KOPT-K1 (cell line): ENCODE data around the gene GAB2.
A peak's percentile ranks its signal among the peaks of the same experiment; 100 is the strongest.

Experiments used
- H3K27ac ChIP-seq: fragments of 200-600 bp; sonication (generic); 2 replicates; pipeline ENCODE4 v1.5.1; 2016; ENCODE audit warnings: antibody characterized with exemption, mild to moderate bottlenecking, low read depth, low read length; ENCODE audit not compliant: poor library complexity, severe bottlenecking
- H3K36me3 ChIP-seq: fragments of 200-600 bp; sonication (generic); 2 replicates; pipeline ENCODE4 v1.5.1; 2017; ENCODE audit warnings: antibody characterized with exemption, mild to moderate bottlenecking, low read length, moderate library complexity; ENCODE audit not compliant: insufficient read depth
- H3K9me3 ChIP-seq: fragments of 200-600 bp; sonication (generic); 2 replicates; pipeline ENCODE4 v1.5.1; 2017; ENCODE audit warnings: antibody characterized with exemption, low read length, mild to moderate bottlenecking; ENCODE audit not compliant: insufficient read depth, poor library complexity, severe bottlenecking

GAB2 gene

GRCh38 chr11:78351979-78352841 is 65.4 kb downstream of the GAB2 start:
- Histone ChIP-seq H3K36me3 (no peaks in the 10 kb centered on the region), H3K27ac (peak overlapping the region; percentile 98), H3K9me3 (no peaks in the 10 kb centered on the region)

- H3K27ac ChIP-seq, result peak overlapping the region; percentile 98
- H3K9me3 ChIP-seq, result no peaks in the 10 kb centered on the region
- H3K36me3 ChIP-seq, result no peaks in the 10 kb centered on the region
Measured at GRCh38 chr11:78351193-78351592, 66.4 kb downstream of the GAB2 start.

- H3K27ac ChIP-seq, result peak overlapping the region; percentile 98
- H3K36me3 ChIP-seq, result no peaks in the 10 kb centered on the region
- H3K9me3 ChIP-seq, result no peaks in the 10 kb centered on the region
Measured at GRCh38 chr11:78350646-78351165, 66.9 kb downstream of the GAB2 start.

- Histone ChIP-seq H3K27ac (peak overlapping the region; percentile 98), H3K36me3 (no peaks in the 10 kb centered on the region), H3K9me3 (no peaks in the 10 kb centered on the region)
Measured at GRCh38 chr11:78350091-78350645, 67.5 kb downstream of the GAB2 start.

- peak overlapping the region; percentile 98 for H3K27ac ChIP-seq
- no peaks in the 10 kb centered on the region for H3K9me3 ChIP-seq
- no peaks in the 10 kb centered on the region for H3K36me3 ChIP-seq
Measured at GRCh38 chr11:78349624-78350023, 68.0 kb downstream of the GAB2 start.

- H3K27ac ChIP-seq, result peak overlapping the region; percentile 98
- no peaks in the 10 kb centered on the region for H3K9me3 ChIP-seq
Measured at GRCh38 chr11:78349114-78349513, 68.5 kb downstream of the GAB2 start.

GRCh38 chr11:78347956-78348355 is 69.7 kb downstream of the GAB2 start:
- H3K9me3 ChIP-seq, result no peaks in the 10 kb centered on the region
- no peaks in the 10 kb centered on the region for H3K36me3 ChIP-seq
- peak overlapping the region; percentile 98 for H3K27ac ChIP-seq

More at GRCh38 chr11:78349114-78349513, 68.5 kb downstream of the GAB2 start:
- no peaks in the 10 kb centered on the region for H3K36me3 ChIP-seq

- Histone ChIP-seq H3K36me3 (no peaks in the 10 kb centered on the region), H3K27ac (peak overlapping the region; percentile 98)
Measured at GRCh38 chr11:78346799-78347198, 70.8 kb downstream of the GAB2 start.

GRCh38 chr11:78345450-78345849 is 72.2 kb downstream of the GAB2 start:
- no peaks in the 10 kb centered on the region for H3K36me3 ChIP-seq
- peak overlapping the region; percentile 84 for H3K27ac ChIP-seq
- no peaks in the 10 kb centered on the region for H3K9me3 ChIP-seq

More at GRCh38 chr11:78346799-78347198, 70.8 kb downstream of the GAB2 start:
- no peaks in the 10 kb centered on the region for H3K9me3 ChIP-seq

- Histone ChIP-seq H3K27ac (peak overlapping the region; percentile 84), H3K9me3 (no peaks in the 10 kb centered on the region), H3K36me3 (no peaks in the 10 kb centered on the region)
Measured at GRCh38 chr11:78344676-78345075, 72.9 kb downstream of the GAB2 start.

- H3K36me3 ChIP-seq, result no peaks in the 10 kb centered on the region
- H3K27ac ChIP-seq, result peak overlapping the region; percentile 84
- no peaks in the 10 kb centered on the region for H3K9me3 ChIP-seq
Measured at GRCh38 chr11:78344094-78344493, 73.5 kb downstream of the GAB2 start.

- Histone ChIP-seq H3K27ac (peak overlapping the region; percentile 84), H3K9me3 (no peaks in the 10 kb centered on the region), H3K36me3 (no peaks in the 10 kb centered on the region)
Measured at GRCh38 chr11:78343303-78343702, 74.3 kb downstream of the GAB2 start.

- H3K27ac ChIP-seq, result peak overlapping the region; percentile 84
- H3K9me3 ChIP-seq, result no peaks in the 10 kb centered on the region
- H3K36me3 ChIP-seq, result no peaks in the 10 kb centered on the region
Measured at GRCh38 chr11:78341841-78342240, 75.8 kb downstream of the GAB2 start.

GRCh38 chr11:78340530-78340929 is 77.1 kb downstream of the GAB2 start:
- Histone ChIP-seq H3K36me3 (no peaks in the 10 kb centered on the region), H3K9me3 (peaks cover 2% of the 10 kb centered on the region), H3K27ac (peak overlapping the region; percentile 84)

GRCh38 chr11:78339945-78340344 is 77.7 kb downstream of the GAB2 start:
- Histone ChIP-seq H3K36me3 (no peaks in the 10 kb centered on the region), H3K27ac (peak overlapping the region; percentile 84), H3K9me3 (peaks cover 7% of the 10 kb centered on the region)
